HG02798 (cell line): ENCODE results near the gene SLC16A1.
"Not testable (repeated sequence)": the region's sequence is repeated elsewhere in the genome, so short reads cannot be mapped to it uniquely, and the experiment has no call there.

Experiments
- ATAC-seq: cut with Tn5 transposase; IDR thresholded peaks from one replicate; pipeline ENCODE4 v1.9.1; 2021; ENCODE audit warnings: mild to moderate bottlenecking; ENCODE audit not compliant: unreplicated experiment, poor library complexity

Gene SLC16A1

GRCh38 chr1:112973788-112974187, 17.8 kb upstream of the SLC16A1 start:
- no peak for ATAC-seq

- no peak for ATAC-seq
Observed at GRCh38 chr1:112971006-112971405, 15.0 kb upstream of the SLC16A1 start.

GRCh38 chr1:112964347-112964746, 8.4 kb upstream of the SLC16A1 start:
- no peak for ATAC-seq

GRCh38 chr1:112961072-112961471, 5.1 kb upstream of the SLC16A1 start:
- no peak for ATAC-seq

- ATAC-seq = no peak
Observed at GRCh38 chr1:112960384-112960783, 4.4 kb upstream of the SLC16A1 start.

GRCh38 chr1:112958236-112958635, 2.2 kb upstream of the SLC16A1 start:
- not testable (repeated sequence) for ATAC-seq

- peak; percentile 36 for ATAC-seq
Observed at GRCh38 chr1:112957133-112957812, 1.3 kb upstream of the SLC16A1 start.

GRCh38 chr1:112956544-112957132, 642 bp upstream of the SLC16A1 start:
- peak; percentile 2 for ATAC-seq

- peak; percentile 20 for ATAC-seq
Observed at GRCh38 chr1:112954945-112955772, 837 bp downstream of the SLC16A1 start.

- no peak for ATAC-seq
Observed at GRCh38 chr1:112954017-112954650, 1.9 kb downstream of the SLC16A1 start.

GRCh38 chr1:112950426-112950825, 5.6 kb downstream of the SLC16A1 start:
- ATAC-seq = no peak

GRCh38 chr1:112946683-112947082, 9.3 kb downstream of the SLC16A1 start:
- no peak for ATAC-seq

- ATAC-seq = no peak
Observed at GRCh38 chr1:112939810-112940209, 16.2 kb downstream of the SLC16A1 start.

GRCh38 chr1:112938210-112938609, 17.8 kb downstream of the SLC16A1 start:
- no peak for ATAC-seq

GRCh38 chr1:112937495-112937894, 18.5 kb downstream of the SLC16A1 start:
- ATAC-seq = no peak

- no peak for ATAC-seq
Observed at GRCh38 chr1:112937070-112937469, 18.9 kb downstream of the SLC16A1 start.

- ATAC-seq = no peak
Observed at GRCh38 chr1:112935461-112936111, 20.4 kb downstream of the SLC16A1 start.

GRCh38 chr1:112934577-112934976, 21.4 kb downstream of the SLC16A1 start:
- ATAC-seq = no peak

- no peak for ATAC-seq
Observed at GRCh38 chr1:112933820-112934571, 22.0 kb downstream of the SLC16A1 start.

GRCh38 chr1:112929979-112930378, 26.0 kb downstream of the SLC16A1 start:
- ATAC-seq = no peak
